Adrenal gland (tissue), 12 donors: ENCODE data around the gene NOD2. TPM values are rescaled to one million over a fixed set of nuclear protein-coding genes. Genes with fewer than 3 reads are reported as not detected.

Experiments
- DNase-seq, 7 donors: peaks; one replicate each; pipeline ENCODE4 v3.0.0-alpha.2; 2019 to 2020
- H3K27ac ChIP-seq, 5 donors: fragments of 200-600 bp; sonication (generic) in 4 of 5; 1 replicate in 3 of 5; 2 replicates in 2 of 5; pipeline versions ENCODE4 v1.5.1 to v1.8.0; 2016 to 2020; ENCODE audit warnings: mild to moderate bottlenecking in 1 of 5
- H3K27me3 ChIP-seq: fragments of 200-600 bp; 2 replicates; pipeline ENCODE4 v1.8.0; 2021
- H3K36me3 ChIP-seq, 2 donors: fragments of 200-600 bp; replicated peaks in 1 of 2; 1 replicate in 1 of 2; 2 replicates in 1 of 2; pipeline versions ENCODE4 v1.5.1 to v1.8.0; 2018 to 2022
- H3K4me1 ChIP-seq, 2 donors: fragments of 200-600 bp; replicated peaks in 1 of 2; 1 replicate in 1 of 2; 2 replicates in 1 of 2; pipeline versions ENCODE4 v1.5.1 to v1.8.0; 2018 to 2021
- H3K4me3 ChIP-seq, 4 donors: fragments of 200-600 bp; sonication (generic) in 3 of 4; one replicate each; pipeline ENCODE4 v1.5.1; 2016 to 2018
- H3K9me3 ChIP-seq, 3 donors: fragments of 200-600 bp; sonication (generic) in 1 of 3; replicated peaks in 1 of 3; 1 replicate in 2 of 3; 2 replicates in 1 of 3; pipeline versions ENCODE4 v1.5.1 to v1.8.0; 2016 to 2021
- CTCF ChIP-seq, 6 experiments: fragments of 450-650 bp in 4 of 6; fragments of 200-600 bp in 2 of 6; sonication (generic) in 1 of 6; IDR thresholded peaks; 1 replicate in 5 of 6; 2 replicates in 1 of 6; pipeline versions ENCODE4 v1.5.1 to v1.8.0; 2016 to 2021; ENCODE audit warnings: antibody characterized with exemption in 6 of 6, mild to moderate bottlenecking in 2 of 6, moderate library complexity in 1 of 6
- POLR2A ChIP-seq, 2 donors: fragments of 450-650 bp; IDR thresholded peaks; one replicate each; pipeline ENCODE4 v1.6.1; 2017; ENCODE audit warnings: antibody characterized with exemption in 2 of 2, mild to moderate bottlenecking in 2 of 2, moderate library complexity in 1 of 2
- WGBS, 4 donors: extraction: QIAGEN DNeasy Blood & Tissue Kit in 2 of 4; methylation state at CpG; one replicate each; pipeline versions ENCODE4 v1.1.5 to v1.1.7; 2013 to 2017; 5-methylcytosine and 5-hydroxymethylcytosine counted together
- intact Hi-C, 2 donors: fragments of 100-400 bp; cut with DNase I; formaldehyde crosslinking; loops; one replicate each; pipeline versions ENCODE4 v1.14.1 to v1.15.0; 2022 to 2023
- polyA plus RNA-seq, 3 donors: library from polyadenylated mRNA; stranded (reverse); fragments of 200-250 nt in 2 of 3; fragments of 350-450 nt in 1 of 3; fragmentation: Illumina TruSeq in 1 of 3; extraction: RNeasy Lipid Tissue Mini Kit (QIAGEN cat#74804) in 1 of 3; gene quantifications; one replicate each; pipeline ENCODE4 v1.2.3, GENCODE V29; 2013 to 2014
- total RNA-seq, 9 donors: library from RNA; depleted of rRNA in 4 of 9; stranded (reverse); fragments of >200 nt in 4 of 9; fragments of 120-200 nt in 1 of 9; fragmentation: NEBNext Ultra II Directional in 1 of 9; extraction: Animal tissue kit (Norgen Biotek cat#: 25700) in 1 of 9; gene quantifications; one replicate each; pipeline versions ENCODE4 v1.1.0 to v1.2.4, GENCODE V29; 2013 to 2023
- donor health status: healthy with polysubstance abuse.
- donor health status: Bipolar disorder and iron deficiency.
- donor health status: DM: yes; HTN: yes; CAD: no.
- donor health status: DM: no; HTN: no; CAD: no.
- donor health status: DM: no; HTN: no; CAD: no.
- donor health status: DM: yes; HTN: yes; CAD: no.

Gene NOD2
- total and polyA plus RNA-seq, 12 donors: 0.12 to 3.7 (median 1.1) TPM

GRCh38 chr16:50653633-50654519 lies 39.5 kb upstream of the NOD2 start:
- 87 to 94% (median 89%) methylated on average over 8 to 11 of the region's 11 CpGs for WGBS, 4 donors
- no peak for DNase-seq
- Histone ChIP-seq H3K27me3 (no peaks in the 10 kb centered on the region), H3K9me3 (no peaks in the 10 kb centered on the region), H3K4me3 (no peak overlapping the region), H3K4me1 (no peaks in the 10 kb centered on the region), H3K36me3 (no peaks in the 10 kb centered on the region), H3K27ac (no peak overlapping the region)
- TF ChIP-seq POLR2A (IDR thresholded peaks at IDR 0.05) (no peak), CTCF (IDR thresholded peaks at IDR 0.05) (no peak)
- intact Hi-C loops: no loop called here

GRCh38 chr16:50655558-50656055 lies 37.8 kb upstream of the NOD2 start:
- no peak for TF ChIP-seq POLR2A (IDR thresholded peaks at IDR 0.05)
- no peak for TF ChIP-seq CTCF (IDR thresholded peaks at IDR 0.05)
- no peak for DNase-seq
- WGBS, 4 donors: 88 to 100% (median 95%) methylated on average over 3 of the region's 3 CpGs
- H3K27me3 ChIP-seq: no peaks in the 10 kb centered on the region
- no peaks in the 10 kb centered on the region for H3K9me3 ChIP-seq
- no peak overlapping the region for H3K27ac ChIP-seq
- no peaks in the 10 kb centered on the region for H3K36me3 ChIP-seq
- intact Hi-C loops: no loop called here
- no peaks in the 10 kb centered on the region for H3K4me1 ChIP-seq
- no peak overlapping the region for H3K4me3 ChIP-seq

GRCh38 chr16:50657241-50657640 lies 36.2 kb upstream of the NOD2 start:
- Histone ChIP-seq H3K27ac (no peak overlapping the region), H3K36me3 (no peaks in the 10 kb centered on the region), H3K27me3 (no peaks in the 10 kb centered on the region), H3K4me3 (no peak overlapping the region), H3K4me1 (no peaks in the 10 kb centered on the region), H3K9me3 (no peaks in the 10 kb centered on the region)
- DNase-seq: peak in 1 of 7 donors; percentile 8
- 56 to 70% (median 65%) methylated on average over 3 to 5 of the region's 5 CpGs for WGBS, 4 donors
- TF ChIP-seq POLR2A (IDR thresholded peaks at IDR 0.05): no peak
- no peak for TF ChIP-seq CTCF (IDR thresholded peaks at IDR 0.05)
- intact Hi-C loops: no loop called here

GRCh38 chr16:50659806-50660205 lies 33.6 kb upstream of the NOD2 start:
- H3K4me3 ChIP-seq: no peak overlapping the region
- DNase-seq: no peak
- H3K9me3 ChIP-seq: no peaks in the 10 kb centered on the region
- TF ChIP-seq CTCF (IDR thresholded peaks at IDR 0.05) (no peak), POLR2A (IDR thresholded peaks at IDR 0.05) (no peak)
- peaks cover 0 to under 1% of the 10 kb centered on the region in 2 donors for H3K4me1 ChIP-seq
- no peak overlapping the region for H3K27ac ChIP-seq
- 74 to 90% (median 82%) methylated on average over 5 of the region's 5 CpGs for WGBS, 4 donors
- intact Hi-C loops: loop anchor here in 1 of 2 donors (5.0 kb wide), 1 partner anchor 288 kb away; no protein-coding TSS in a partner anchor
- no peaks in the 10 kb centered on the region for H3K36me3 ChIP-seq
- no peaks in the 10 kb centered on the region for H3K27me3 ChIP-seq
